H1 (cell line): Measurements from ENCODE around the gene NRTN. TPM values are rescaled to one million over a fixed set of nuclear protein-coding genes. Genes with fewer than 3 reads are reported as not detected.

Experiments used
- BCL11A ChIP-seq, 2 experiments: IDR thresholded peaks; one replicate each; pipeline ENCODE4 v1.6.1; 2011; ENCODE audit warnings: low read depth in 2 of 2, low read length in 2 of 2, mild to moderate bottlenecking in 2 of 2
- CREB1 ChIP-seq: IDR thresholded peaks from 2 replicates; pipeline ENCODE4 v1.6.1; 2012; ENCODE audit warnings: inconsistent platforms
- NANOG ChIP-seq: IDR thresholded peaks from 2 replicates; pipeline ENCODE4 v1.6.1; 2011; ENCODE audit warnings: low read length, low read depth, mild to moderate bottlenecking, inconsistent platforms; ENCODE audit not compliant: insufficient read depth, poor library complexity, severe bottlenecking
- PHF8 ChIP-seq: fragments of 200-600 bp; sonication (generic); conservative IDR thresholded peaks from 2 replicates; pipeline ENCODE4 v1.7.1; 2012; ENCODE audit warnings: low read depth, mild to moderate bottlenecking, inconsistent platforms, low read length, moderate library complexity
- POLR2A ChIP-seq, 2 experiments: IDR thresholded peaks; 1 replicate in 1 of 2; 2 replicates in 1 of 2; pipeline ENCODE4 v1.6.1; 2011; ENCODE audit warnings: low read depth in 2 of 2, low read length in 2 of 2, mild to moderate bottlenecking in 2 of 2; ENCODE audit errors: control extremely low read depth in 1 of 2
- ZNF274 ChIP-seq: IDR thresholded peaks from 2 replicates; pipeline ENCODE4 v1.7.0; 2012; ENCODE audit warnings: low read length, borderline replicate concordance; ENCODE audit errors: extremely low read depth
- polyA plus RNA-seq, 7 experiments: library from polyadenylated mRNA; depleted of rRNA in 3 of 7; stranded (reverse) in 5 of 7; unstranded in 2 of 7; fragments of >200 nt in 5 of 7; fragments of 200-250 nt in 2 of 7; gene quantifications; 1 replicate in 5 of 7; 2 replicates in 1 of 7; 4 replicates in 1 of 7; pipeline versions ENCODE4 v1.2.1 to v1.2.3, GENCODE V29; 2011 to 2013; ENCODE audit warnings: missing spikeins in 2 of 7, mixed read lengths in 2 of 7
- total RNA-seq: library from RNA; stranded (reverse); fragmentation: NEBNext Ultra II Directional; extraction: Animal tissue kit (Norgen Biotek cat#: 25700); gene quantifications from 2 replicates; pipeline ENCODE4 v1.2.1, GENCODE V29; 2021

The NRTN gene
- total and polyA plus RNA-seq, 2 of the 8 experiments (the other 6 are each of a cell fraction or from before 2014, with no cell fraction given), result 3.9 to 5.3 TPM

- TF ChIP-seq ZNF274 (no peak), NANOG (no peak), PHF8 (no peak), CREB1 (no peak), BCL11A (IDR thresholded peaks at IDR 0.05; ENCODE audit: low read depth in 2 of 2, low read length in 2 of 2) (no peak), POLR2A (IDR thresholded peaks at IDR 0.05; ENCODE audit: control extremely low read depth in 1 of 2, low read depth in 2 of 2, low read length in 2 of 2) (no peak)
Observed at GRCh38 chr19:5825178-5825577, 20.3 kb downstream of the NRTN start (continued).
